Panc1 (cell line): ENCODE data around the gene GRIN1. TPM values are rescaled to one million over a fixed set of nuclear protein-coding genes. Genes with fewer than 3 reads are reported as not detected.

ENCODE experiments used
- ATAC-seq: fragments of 200-7000 bp; cut with Tn5 transposase; 2 replicates; pipeline ENCODE4 v1.9.1; 2020; ENCODE audit warnings: mild to moderate bottlenecking, moderate library complexity
- BruUV-seq: library from RNA; stranded (reverse); fragments of 400-500 nt; replicated peaks from 2 replicates; lab custom pipeline; 2021; lab: Mats Ljungman, UMichigan
- CTCF ChIA-PET: fragments of 300-600 bp; sonication (Branson Sonifier 250); formaldehyde crosslinking; loops from one replicate; lab custom pipeline; 2022; ENCODE audit warnings: antibody characterized with exemption; lab: Charles Lee
- POLR2A ChIA-PET: fragments of 300-600 bp; sonication (Branson Sonifier 250); formaldehyde crosslinking; loops from one replicate; lab custom pipeline; 2022; ENCODE audit warnings: antibody characterized with exemption; lab: Charles Lee
- DNase-seq: peaks from one replicate; pipeline ENCODE4 v3.0.0-alpha.2; 2010; ENCODE audit warnings: low read depth, low spot score
- H3K27ac ChIP-seq: 2 replicates; pipeline ENCODE4 v1.5.1; 2011; ENCODE audit warnings: mild to moderate bottlenecking, low read length, inconsistent platforms
- H3K27me3 ChIP-seq: fragments of 200-500 bp; sonication (Bioruptor generic); 2 replicates; pipeline ENCODE4 v1.6.0; 2014; ENCODE audit warnings: low read length, inconsistent platforms; ENCODE audit not compliant: control insufficient read depth, insufficient read depth
- H3K36me3 ChIP-seq: fragments of 200-500 bp; sonication (Bioruptor generic); 2 replicates; pipeline ENCODE4 v1.5.1; 2014; ENCODE audit warnings: inconsistent platforms, mild to moderate bottlenecking, low read length, moderate library complexity; ENCODE audit not compliant: control insufficient read depth, insufficient read depth
- H3K4me1 ChIP-seq: 2 replicates; pipeline ENCODE4 v1.5.1; 2011; ENCODE audit warnings: inconsistent platforms, mild to moderate bottlenecking, low read length, moderate library complexity; ENCODE audit not compliant: control insufficient read depth, insufficient read depth
- H3K4me3 ChIP-seq, 2 experiments: 2 replicates each; pipeline ENCODE4 v1.5.1; 2011 to 2012; ENCODE audit warnings: low read depth in 2 of 2, low read length in 2 of 2, mild to moderate bottlenecking in 2 of 2, inconsistent platforms in 1 of 2, moderate library complexity in 1 of 2
- H3K9me3 ChIP-seq: fragments of 200-500 bp; sonication (Bioruptor generic); 2 replicates; pipeline ENCODE4 v1.5.1; 2014; ENCODE audit warnings: low read depth, mild to moderate bottlenecking, inconsistent platforms, low read length, moderate library complexity; ENCODE audit not compliant: control insufficient read depth, insufficient read depth
- CTCF ChIP-seq: fragments of 450-650 bp; IDR thresholded peaks from 2 replicates; pipeline ENCODE4 v1.5.1; 2017; ENCODE audit warnings: mild to moderate bottlenecking
- POLR2AphosphoS5 ChIP-seq: IDR thresholded peaks from 2 replicates; pipeline ENCODE4 v1.6.1; 2012; ENCODE audit warnings: mild to moderate bottlenecking, low read depth, low read length, moderate library complexity
- SIN3A ChIP-seq: IDR thresholded peaks from 2 replicates; pipeline ENCODE4 v1.6.1; 2012; ENCODE audit warnings: low read depth, mild to moderate bottlenecking, low read length, moderate library complexity, borderline replicate concordance; ENCODE audit not compliant: insufficient read depth
- TCF7L2 ChIP-seq: IDR thresholded peaks from 2 replicates; pipeline ENCODE4 v1.6.1; 2011; ENCODE audit warnings: mild to moderate bottlenecking, low read depth, low read length, inconsistent platforms
- in situ Hi-C: cut with HindIII; loops from 2 replicates; pipeline ENCODE4 v1.10.0; 2016; ENCODE audit warnings: low sequenced_read_pairs, low pct_unique_long_range_greater_than_20kb
- intact Hi-C: fragments of 100-400 bp; cut with micrococcal nuclease; formaldehyde crosslinking; loops from one replicate; pipeline ENCODE4 v1.10.0; 2022; ENCODE audit not compliant: unreplicated experiment
- total RNA-seq: library from RNA; stranded (reverse); gene quantifications from one replicate; pipeline ENCODE4 v1.2.1, GENCODE V29; 2021; ENCODE audit not compliant: unreplicated experiment
- TF ChIP-seq, protein P1 (sequence below), 2 experiments: IDR thresholded peaks; 2 replicates each; pipeline ENCODE4 v1.6.1; 2011 to 2012; ENCODE audit warnings: low read depth in 2 of 2, control low read depth in 1 of 2, low read length in 1 of 2, mild to moderate bottlenecking in 1 of 2, moderate library complexity in 1 of 2; ENCODE audit not compliant: insufficient read depth in 1 of 2

The GRIN1 gene
- total RNA-seq, 1 experiment from 2014 or later, result 4.9 TPM

DNA sequence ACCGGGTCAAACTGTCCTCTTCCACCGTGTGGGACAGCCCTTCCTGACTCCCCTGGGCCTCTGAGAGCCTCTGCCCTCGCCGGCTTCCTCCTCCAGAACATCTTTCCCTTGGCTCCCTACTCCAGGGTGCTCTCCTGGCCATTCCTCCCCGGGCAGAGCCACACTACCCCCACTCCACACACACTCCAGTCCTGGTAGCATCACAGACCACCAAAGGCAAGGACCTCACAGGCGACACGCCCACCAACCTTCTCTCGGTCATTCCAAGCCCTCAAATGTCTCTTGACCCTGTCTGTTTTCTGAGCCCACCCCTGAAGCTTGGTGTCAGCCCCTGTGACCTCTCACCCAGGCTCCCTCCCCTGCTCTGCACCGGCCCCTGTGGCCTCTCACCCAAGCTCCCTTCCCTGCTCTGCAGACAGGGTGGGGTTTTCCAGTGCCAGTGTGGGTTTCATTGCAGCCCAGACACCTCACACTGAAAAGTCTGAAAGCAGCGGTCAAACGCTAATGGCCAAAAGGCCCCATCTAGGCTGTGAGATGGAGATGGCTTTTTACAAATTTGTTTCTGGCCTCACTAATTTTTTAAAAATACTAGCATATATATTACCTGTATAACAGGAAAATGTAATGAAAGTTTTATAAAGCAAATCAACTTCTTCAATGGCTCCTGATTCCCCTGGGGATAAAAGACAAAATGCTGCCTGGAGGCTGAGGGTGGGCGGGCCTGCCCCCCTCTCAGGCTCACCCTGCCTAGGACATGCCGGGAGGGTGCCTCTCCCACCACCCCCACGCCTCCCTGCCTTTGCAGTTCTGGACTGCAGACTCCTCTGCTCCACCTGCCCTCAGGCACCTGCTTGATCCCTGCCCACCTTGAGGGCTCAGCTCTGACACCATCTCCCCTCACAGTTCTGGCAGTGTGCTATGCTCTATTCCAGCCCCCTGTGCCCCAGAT lies 20.4 kb downstream of the GRIN1 start:
- H3K27ac ChIP-seq, result no peak overlapping the region
- no peaks in the 10 kb centered on the region for H3K9me3 ChIP-seq
- H3K4me1 ChIP-seq, result peaks cover 4% of the 10 kb centered on the region; the same call in 1 of the 2 replicates
- no peaks in the 10 kb centered on the region for H3K27me3 ChIP-seq
- DNase-seq (no peak), ATAC-seq (no peak)
- no TSS peak for BruUV-seq
- POLR2A ChIA-PET, result no interaction called here
- H3K36me3 ChIP-seq, result no peaks in the 10 kb centered on the region
- no peak overlapping the region for H3K4me3 ChIP-seq
- CTCF ChIA-PET, result no interaction called here
- no peak for TF ChIP-seq POLR2AphosphoS5
- no peak for TF ChIP-seq CTCF
- no peak for TF ChIP-seq SIN3A
- TF ChIP-seq, protein P1, sequence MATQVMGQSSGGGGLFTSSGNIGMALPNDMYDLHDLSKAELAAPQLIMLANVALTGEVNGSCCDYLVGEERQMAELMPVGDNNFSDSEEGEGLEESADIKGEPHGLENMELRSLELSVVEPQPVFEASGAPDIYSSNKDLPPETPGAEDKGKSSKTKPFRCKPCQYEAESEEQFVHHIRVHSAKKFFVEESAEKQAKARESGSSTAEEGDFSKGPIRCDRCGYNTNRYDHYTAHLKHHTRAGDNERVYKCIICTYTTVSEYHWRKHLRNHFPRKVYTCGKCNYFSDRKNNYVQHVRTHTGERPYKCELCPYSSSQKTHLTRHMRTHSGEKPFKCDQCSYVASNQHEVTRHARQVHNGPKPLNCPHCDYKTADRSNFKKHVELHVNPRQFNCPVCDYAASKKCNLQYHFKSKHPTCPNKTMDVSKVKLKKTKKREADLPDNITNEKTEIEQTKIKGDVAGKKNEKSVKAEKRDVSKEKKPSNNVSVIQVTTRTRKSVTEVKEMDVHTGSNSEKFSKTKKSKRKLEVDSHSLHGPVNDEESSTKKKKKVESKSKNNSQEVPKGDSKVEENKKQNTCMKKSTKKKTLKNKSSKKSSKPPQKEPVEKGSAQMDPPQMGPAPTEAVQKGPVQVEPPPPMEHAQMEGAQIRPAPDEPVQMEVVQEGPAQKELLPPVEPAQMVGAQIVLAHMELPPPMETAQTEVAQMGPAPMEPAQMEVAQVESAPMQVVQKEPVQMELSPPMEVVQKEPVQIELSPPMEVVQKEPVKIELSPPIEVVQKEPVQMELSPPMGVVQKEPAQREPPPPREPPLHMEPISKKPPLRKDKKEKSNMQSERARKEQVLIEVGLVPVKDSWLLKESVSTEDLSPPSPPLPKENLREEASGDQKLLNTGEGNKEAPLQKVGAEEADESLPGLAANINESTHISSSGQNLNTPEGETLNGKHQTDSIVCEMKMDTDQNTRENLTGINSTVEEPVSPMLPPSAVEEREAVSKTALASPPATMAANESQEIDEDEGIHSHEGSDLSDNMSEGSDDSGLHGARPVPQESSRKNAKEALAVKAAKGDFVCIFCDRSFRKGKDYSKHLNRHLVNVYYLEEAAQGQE (IDR thresholded peaks at IDR 0.05; ENCODE audit: insufficient read depth in 1 of 2, low read depth in 2 of 2, low read length in 1 of 2), result no peak
- TF ChIP-seq TCF7L2, result no peak
- intact Hi-C loops (no loop called here), in situ Hi-C loops (no loop called here)

DNA sequence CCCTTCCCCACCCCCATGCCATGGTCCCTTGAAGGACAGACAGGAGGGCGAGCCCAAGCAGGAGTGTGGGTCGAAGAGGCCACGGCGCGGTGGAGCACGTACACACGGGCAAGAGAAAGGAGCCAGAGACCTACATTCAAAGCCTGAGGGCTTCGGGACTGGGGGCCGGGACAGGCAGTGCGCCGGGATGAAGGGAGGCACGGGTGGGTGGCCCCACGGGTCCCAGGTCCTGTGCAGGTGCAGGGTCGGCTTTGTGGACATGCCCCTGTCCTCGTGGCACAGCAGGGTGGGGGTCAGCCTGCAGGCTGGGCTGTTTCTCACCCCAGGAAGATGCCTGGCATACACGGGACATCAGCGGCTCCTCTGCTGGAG lies 21.1 kb downstream of the GRIN1 start:
- Histone ChIP-seq H3K4me1 (peaks cover 4% of the 10 kb centered on the region; the same call in 1 of the 2 replicates), H3K9me3 (no peaks in the 10 kb centered on the region), H3K27ac (no peak overlapping the region), H3K4me3 (no peak overlapping the region), H3K36me3 (no peaks in the 10 kb centered on the region), H3K27me3 (no peaks in the 10 kb centered on the region)
- no TSS peak for BruUV-seq
- POLR2A ChIA-PET, result no interaction called here
- intact Hi-C loops, result no loop called here
- no peak for ATAC-seq
- TF ChIP-seq SIN3A (no peak), POLR2AphosphoS5 (no peak), TCF7L2 (no peak), CTCF (no peak)
- TF ChIP-seq, protein P1 (IDR thresholded peaks at IDR 0.05; ENCODE audit: insufficient read depth in 1 of 2, low read depth in 2 of 2, low read length in 1 of 2), result no peak
- no peak for DNase-seq
- in situ Hi-C loops, result no loop called here
- CTCF ChIA-PET, result no interaction called here
